A549 (cell line): ENCODE measurements around the gene ATN1. TPM values are rescaled to one million over a fixed set of nuclear protein-coding genes. Genes with fewer than 3 reads are reported as not detected.
A peak's percentile ranks its signal among the peaks of the same experiment; 100 is the strongest.

Experiments
- ATAC-seq, 2 experiments: fragments of 200-7000 bp in 1 of 2; fragments of >200 bp in 1 of 2; cut with Nextera tagmentation in 1 of 2; cut with Tn5 transposase in 1 of 2; 3 replicates each; pipeline versions ENCODE4 v1.8.0 to v1.9.1; 2018 to 2020; ENCODE audit warnings: mild to moderate bottlenecking in 1 of 2, moderate library complexity in 1 of 2
- CTCF ChIA-PET: fragments of 300-600 bp; sonication (Branson Sonifier 250); formaldehyde crosslinking; extraction: SDS; loops from one replicate; lab custom pipeline; 2021; ENCODE audit warnings: antibody characterized with exemption, inconsistent platforms; lab: Yijun Ruan, JAX
- POLR2A ChIA-PET: fragments of 350-600 bp; formaldehyde crosslinking; extraction: SDS; loops from one replicate; lab custom pipeline; 2021; ENCODE audit warnings: antibody characterized with exemption, inconsistent platforms; lab: Yijun Ruan, JAX
- DNase-seq, 2 experiments: peaks; one replicate each; pipeline versions ENCODE4 v3.0.0 to v3.0.0-alpha.2; 2011 to 2016; ENCODE audit warnings: low read depth in 1 of 2, low spot score in 1 of 2
- FAIRE-seq: peaks from 2 replicates; lab custom pipeline; 2011; peaks lifted over from hg19 to GRCh38; lab: Jason Lieb, UNC
- H3K27ac ChIP-seq, 2 experiments: fragments of >200 bp; sonication (Bioruptor Twin); formaldehyde crosslinking; 3 replicates each; pipeline ENCODE4 v1.5.1; 2016 to 2017
- H3K4me1 ChIP-seq: fragments of >200 bp; sonication (Bioruptor Twin); formaldehyde crosslinking; 3 replicates; pipeline ENCODE4 v1.6.1; 2016
- H3K4me2 ChIP-seq: fragments of >200 bp; sonication (Bioruptor Twin); formaldehyde crosslinking; 3 replicates; pipeline ENCODE4 v1.6.1; 2016
- H3K4me3 ChIP-seq: fragments of >200 bp; sonication (Bioruptor Twin); formaldehyde crosslinking; 3 replicates; pipeline ENCODE4 v1.5.1; 2016
- H3K9me3 ChIP-seq: fragments of >200 bp; sonication (Bioruptor Twin); formaldehyde crosslinking; 3 replicates; pipeline ENCODE4 v1.6.1; 2016
- BHLHE40 ChIP-seq: IDR thresholded peaks from 2 replicates; pipeline ENCODE4 v1.6.1; 2012; ENCODE audit warnings: low read depth, low read length, inconsistent platforms
- CBX2 ChIP-seq: fragments of 200-600 bp; sonication (generic); IDR thresholded peaks from 2 replicates; pipeline ENCODE4 v1.6.1; 2016; ENCODE audit warnings: low read depth, mild to moderate bottlenecking, borderline replicate concordance
- CBX8 ChIP-seq: fragments of 200-600 bp; sonication (generic); IDR thresholded peaks from 2 replicates; pipeline ENCODE4 v1.6.1; 2016
- CEBPB ChIP-seq, 2 experiments: fragments of >200 bp in 1 of 2; sonication (Bioruptor Twin) in 1 of 2; formaldehyde crosslinking in 1 of 2; IDR thresholded peaks; 2 replicates each; pipeline ENCODE4 v1.6.1; 2012 to 2016
- EHF ChIP-seq: fragments of 250-450 bp; sonication (Bioruptor Pico); IDR thresholded peaks from 2 replicates; pipeline ENCODE4 v1.5.0; 2020; ENCODE audit warnings: mild to moderate bottlenecking
- EHMT2 ChIP-seq: fragments of 200-600 bp; sonication (generic); IDR thresholded peaks from 2 replicates; pipeline ENCODE4 v1.6.1; 2016; ENCODE audit warnings: antibody characterized with exemption, low read depth, mild to moderate bottlenecking, moderate library complexity
- FOXS1 ChIP-seq: fragments of 250-450 bp; sonication (Bioruptor Pico); IDR thresholded peaks from 2 replicates; pipeline ENCODE4 v1.5.0; 2020; ENCODE audit warnings: mild to moderate bottlenecking, moderate library complexity
- GATA3 ChIP-seq: IDR thresholded peaks from 2 replicates; pipeline ENCODE4 v1.6.1; 2012; ENCODE audit warnings: borderline replicate concordance
- HEYL ChIP-seq: fragments of 250-450 bp; sonication (Bioruptor Pico); IDR thresholded peaks from 2 replicates; pipeline ENCODE4 v1.8.0; 2021; ENCODE audit warnings: mild to moderate bottlenecking, moderate library complexity
- HOXA7 ChIP-seq: fragments of 250-450 bp; sonication (Bioruptor Pico); IDR thresholded peaks from 2 replicates; pipeline ENCODE4 v1.5.0; 2020; ENCODE audit warnings: mild to moderate bottlenecking, moderate library complexity
- MAFK ChIP-seq: fragments of 450-650 bp; IDR thresholded peaks from 2 replicates; pipeline ENCODE4 v1.6.1; 2014; ENCODE audit not compliant: partially characterized antibody
- MAZ ChIP-seq: fragments of 150-350 bp; IDR thresholded peaks from 2 replicates; pipeline ENCODE4 v1.6.1; 2014; ENCODE audit warnings: antibody characterized with exemption, low read depth, low read length, borderline replicate concordance
- MYC ChIP-seq: IDR thresholded peaks from 2 replicates; pipeline ENCODE4 v1.6.1; 2012; ENCODE audit warnings: mild to moderate bottlenecking, inconsistent platforms, low read length, improper control_type of control experiment, borderline replicate concordance
- NFE2L2 ChIP-seq: fragments of 150-350 bp; conservative IDR thresholded peaks from 2 replicates; pipeline ENCODE4 v1.6.1; 2014; ENCODE audit warnings: low read length
- NPAS2 ChIP-seq: fragments of 250-450 bp; sonication (Bioruptor Pico); IDR thresholded peaks from 2 replicates; pipeline ENCODE4 v1.8.0; 2022; ENCODE audit warnings: mild to moderate bottlenecking, moderate library complexity, borderline replicate concordance
- NR3C1 ChIP-seq: fragments of >200 bp; sonication (Bioruptor Twin); formaldehyde crosslinking; IDR thresholded peaks from 3 replicates; pipeline ENCODE4 v1.6.1; 2017
- POLR2AphosphoS2 ChIP-seq: conservative IDR thresholded peaks from 2 replicates; pipeline ENCODE4 v1.6.1; 2012; ENCODE audit warnings: low read length, improper control_type of control experiment, inconsistent platforms
- RAD21 ChIP-seq, 2 experiments: fragments of >200 bp in 1 of 2; sonication (Bioruptor Twin) in 1 of 2; formaldehyde crosslinking in 1 of 2; IDR thresholded peaks in 1 of 2; conservative IDR thresholded peaks in 1 of 2; 2 replicates in 1 of 2; 3 replicates in 1 of 2; pipeline ENCODE4 v1.6.1; 2012 to 2018; ENCODE audit warnings: inconsistent platforms in 1 of 2
- RFX5 ChIP-seq: fragments of 450-650 bp; IDR thresholded peaks from 2 replicates; pipeline ENCODE4 v1.7.1; 2014; ENCODE audit warnings: antibody characterized with exemption, mild to moderate bottlenecking, moderate library complexity
- TFCP2L1 ChIP-seq: fragments of 250-450 bp; sonication (Bioruptor Pico); IDR thresholded peaks from 2 replicates; pipeline ENCODE4 v1.5.0; 2021; ENCODE audit warnings: mild to moderate bottlenecking
- ZSCAN20 ChIP-seq: fragments of 250-450 bp; sonication (Bioruptor Pico); IDR thresholded peaks from 2 replicates; pipeline ENCODE4 v1.8.0; 2022; ENCODE audit warnings: mild to moderate bottlenecking, moderate library complexity
- WGBS: methylation state at CpG from one replicate; pipeline ENCODE4 v1.1.6; 2017; ENCODE audit errors: missing lambda C conversion rate; 5-methylcytosine and 5-hydroxymethylcytosine counted together
- polyA plus RNA-seq, 4 experiments: library from polyadenylated mRNA; depleted of rRNA in 3 of 4; stranded (reverse); fragments of >200 nt; fragmentation: RNase III in 1 of 4; extraction: RNeasy Plus Mini Kit Qiagen cat#74134 plus additional on column Dnase treatment in 1 of 4; gene quantifications; 2 replicates in 3 of 4; 3 replicates in 1 of 4; pipeline ENCODE4 v1.2.3, GENCODE V29; 2011 to 2017
- TF ChIP-seq, protein P1 (sequence below): fragments of 450-650 bp; IDR thresholded peaks from 2 replicates; pipeline ENCODE4 v1.6.1; 2014; ENCODE audit warnings: antibody characterized with exemption
- TF ChIP-seq, protein P2 (sequence below): IDR thresholded peaks from 2 replicates; pipeline ENCODE4 v1.6.1; 2012; ENCODE audit warnings: low read depth, borderline replicate concordance
- TF ChIP-seq, protein P3 (sequence below): fragments of >200 bp; sonication (Bioruptor Twin); formaldehyde crosslinking; IDR thresholded peaks from 2 replicates; pipeline ENCODE4 v1.6.1; 2016
- TF ChIP-seq, protein P4 (sequence below): fragments of 250-450 bp; sonication (Bioruptor Pico); IDR thresholded peaks from 2 replicates; pipeline ENCODE4 v1.5.0; 2021; ENCODE audit warnings: mild to moderate bottlenecking, moderate library complexity, borderline replicate concordance
- TF ChIP-seq, protein P5 (sequence below): fragments of 250-450 bp; sonication (Bioruptor Pico); IDR thresholded peaks from 2 replicates; pipeline ENCODE4 v1.5.0; 2020; ENCODE audit warnings: low read depth, mild to moderate bottlenecking, moderate library complexity

Gene ATN1
- polyA plus RNA-seq, 2 of the 4 experiments (the other 2 are of a cell fraction): 11.3 to 51.6 TPM

DNA sequence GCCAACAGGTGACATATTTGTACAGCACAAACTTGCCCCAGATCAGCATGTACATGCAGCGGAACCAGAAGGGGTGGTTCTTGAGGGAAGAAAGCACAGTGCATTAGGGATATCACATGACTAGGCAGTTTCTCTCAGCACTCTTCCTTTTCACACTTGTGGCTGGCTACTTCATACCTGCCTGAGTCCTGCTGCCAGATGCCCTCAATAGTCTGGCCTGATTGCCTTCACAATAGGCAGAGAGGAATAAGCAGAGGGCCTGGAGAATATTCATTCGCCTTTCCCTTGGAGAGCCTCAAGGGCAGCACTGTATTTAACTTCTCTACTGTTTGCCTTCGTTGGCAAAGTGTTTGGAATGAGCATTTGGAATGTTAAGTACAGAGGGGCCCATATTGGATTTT lies 50.9 kb downstream of the ATN1 start:
- no peak for TF ChIP-seq FOXS1 (CRISPR knock-in tag)
- peak; percentile 38 for TF ChIP-seq MAFK
- TF ChIP-seq, all 56 proteins: peak for 1
- CTCF ChIA-PET: interaction anchor here (1.1 to 4.9 kb wide), 5 partner anchors 9 to 47 kb away, joined by 3 to 24 read pairs (median 4); partner anchors contain the start of genes C12orf57 and RNU7-1
- WGBS: 89% methylated on average over 3 of the region's 3 CpGs

DNA sequence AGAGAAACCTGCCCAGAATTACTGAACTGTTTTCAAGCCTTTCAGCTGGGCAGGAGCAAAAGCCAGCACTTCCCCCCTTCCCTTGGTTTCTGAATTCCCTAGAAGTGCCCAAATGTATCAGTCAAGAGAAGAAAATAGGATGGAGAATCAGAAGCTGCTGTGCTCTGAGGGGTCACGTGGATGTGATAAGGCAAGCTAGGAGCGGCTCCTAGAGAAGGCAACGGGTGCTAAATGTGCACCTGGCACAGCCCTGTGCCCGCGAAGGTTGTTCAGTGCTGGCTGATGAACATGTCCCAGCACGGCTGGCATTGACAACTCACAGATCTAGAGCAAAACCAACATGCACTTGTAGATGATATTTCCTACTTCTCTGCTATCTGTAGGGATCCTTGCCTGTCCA lies 51.3 kb downstream of the ATN1 start:
- DNase-seq: no peak
- ATAC-seq: no peak; a peak in 2 of 6 replicates
- WGBS: 93% methylated on average over 6 of the region's 6 CpGs
- CTCF ChIA-PET: interaction anchor here (1.1 to 2.3 kb wide), 3 partner anchors 9 to 35 kb away, joined by 3 to 6 read pairs (median 4); partner anchors contain the start of genes C12orf57 and RNU7-1
- POLR2A ChIA-PET: interaction anchor here (2.1 kb wide), 1 partner anchor 18 kb away, joined by 5 read pairs; no protein-coding TSS in a partner anchor
- FAIRE-seq: no peak
- H3K4me2 ChIP-seq: no peak overlapping the region
- no peaks in the 10 kb centered on the region for H3K4me1 ChIP-seq
- no peaks in the 10 kb centered on the region for H3K9me3 ChIP-seq
- TF ChIP-seq NR3C1 (no peak), NPAS2 (CRISPR knock-in tag) (no peak), RFX5 (no peak), ZSCAN20 (no peak), GATA3 (no peak), FOXS1 (CRISPR knock-in tag) (no peak), EHMT2 (no peak), EHF (CRISPR knock-in tag) (no peak), NFE2L2 (no peak), RAD21 (conservative IDR thresholded peaks at IDR 0.05 in 1 of 2, IDR thresholded peaks at IDR 0.05 in 1 of 2) (no peak)
- TF ChIP-seq, protein P1, sequence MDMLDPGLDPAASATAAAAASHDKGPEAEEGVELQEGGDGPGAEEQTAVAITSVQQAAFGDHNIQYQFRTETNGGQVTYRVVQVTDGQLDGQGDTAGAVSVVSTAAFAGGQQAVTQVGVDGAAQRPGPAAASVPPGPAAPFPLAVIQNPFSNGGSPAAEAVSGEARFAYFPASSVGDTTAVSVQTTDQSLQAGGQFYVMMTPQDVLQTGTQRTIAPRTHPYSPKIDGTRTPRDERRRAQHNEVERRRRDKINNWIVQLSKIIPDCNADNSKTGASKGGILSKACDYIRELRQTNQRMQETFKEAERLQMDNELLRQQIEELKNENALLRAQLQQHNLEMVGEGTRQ: no peak
- TF ChIP-seq, protein P2, sequence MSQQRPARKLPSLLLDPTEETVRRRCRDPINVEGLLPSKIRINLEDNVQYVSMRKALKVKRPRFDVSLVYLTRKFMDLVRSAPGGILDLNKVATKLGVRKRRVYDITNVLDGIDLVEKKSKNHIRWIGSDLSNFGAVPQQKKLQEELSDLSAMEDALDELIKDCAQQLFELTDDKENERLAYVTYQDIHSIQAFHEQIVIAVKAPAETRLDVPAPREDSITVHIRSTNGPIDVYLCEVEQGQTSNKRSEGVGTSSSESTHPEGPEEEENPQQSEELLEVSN: no peak
- TF ChIP-seq, protein P3, sequence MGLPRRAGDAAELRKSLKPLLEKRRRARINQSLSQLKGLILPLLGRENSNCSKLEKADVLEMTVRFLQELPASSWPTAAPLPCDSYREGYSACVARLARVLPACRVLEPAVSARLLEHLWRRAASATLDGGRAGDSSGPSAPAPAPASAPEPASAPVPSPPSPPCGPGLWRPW: no peak
- H3K27ac ChIP-seq: no peak overlapping the region
- H3K4me3 ChIP-seq: no peak overlapping the region

More for the DNA sequence above, 50.9 kb downstream of the ATN1 start:
- FAIRE-seq (no peak), ATAC-seq (peak in 1 of 2 experiments; percentile 35; a peak in 2 of 6 replicates), DNase-seq (no peak)
- Histone ChIP-seq H3K4me2 (no peak overlapping the region), H3K9me3 (no peaks in the 10 kb centered on the region), H3K4me1 (no peaks in the 10 kb centered on the region), H3K27ac (peak overlapping the region in 1 of 2 experiments; percentile 7; a peak in 1 of 6 replicates), H3K4me3 (no peak overlapping the region)
- POLR2A ChIA-PET: interaction anchor here (1.6 to 2.1 kb wide), 2 partner anchors 17 to 34 kb away, joined by 5 to 7 read pairs; no protein-coding TSS in a partner anchor

DNA sequence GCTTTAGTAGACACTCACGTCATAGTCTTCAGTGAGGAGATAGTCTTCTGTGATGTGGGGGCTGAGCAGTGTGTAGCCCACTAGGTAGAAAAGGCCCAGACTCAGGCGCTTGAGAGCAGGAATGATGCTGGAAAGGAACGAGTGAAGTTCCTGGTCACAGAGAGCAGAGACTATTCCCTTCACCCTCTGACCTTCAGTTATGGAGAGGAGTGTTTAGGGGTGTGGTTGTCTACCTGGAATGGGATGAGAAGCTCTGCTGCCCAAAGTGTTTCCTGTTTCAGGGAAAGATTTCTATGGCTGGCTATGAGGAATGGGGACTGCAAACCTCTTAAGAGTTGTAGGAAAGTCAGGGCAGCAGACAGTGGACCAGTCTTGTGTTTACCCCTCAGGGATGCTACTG lies 51.7 kb downstream of the ATN1 start:
- no peak overlapping the region for H3K4me3 ChIP-seq
- WGBS: 80% methylated on average over 3 of the region's 3 CpGs
- no peaks in the 10 kb centered on the region for H3K9me3 ChIP-seq
- CTCF ChIA-PET: interaction anchor here (0.9 to 2.3 kb wide), 3 partner anchors 9 to 15 kb away, joined by 3 to 6 read pairs (median 3); no protein-coding TSS in a partner anchor
- no peaks in the 10 kb centered on the region for H3K4me1 ChIP-seq
- TF ChIP-seq POLR2AphosphoS2 (peak; percentile 39; the same call in 1 of the 2 replicates), GATA3 (no peak)
- TF ChIP-seq, all 56 proteins: peak for 1
- DNase-seq (no peak), ATAC-seq (no peak; a peak in 1 of 6 replicates), FAIRE-seq (no peak)
- no peak overlapping the region for H3K4me2 ChIP-seq
- H3K27ac ChIP-seq: no peak overlapping the region
- POLR2A ChIA-PET: interaction anchor here (2.1 kb wide), 1 partner anchor 18 kb away, joined by 5 read pairs; no protein-coding TSS in a partner anchor

DNA sequence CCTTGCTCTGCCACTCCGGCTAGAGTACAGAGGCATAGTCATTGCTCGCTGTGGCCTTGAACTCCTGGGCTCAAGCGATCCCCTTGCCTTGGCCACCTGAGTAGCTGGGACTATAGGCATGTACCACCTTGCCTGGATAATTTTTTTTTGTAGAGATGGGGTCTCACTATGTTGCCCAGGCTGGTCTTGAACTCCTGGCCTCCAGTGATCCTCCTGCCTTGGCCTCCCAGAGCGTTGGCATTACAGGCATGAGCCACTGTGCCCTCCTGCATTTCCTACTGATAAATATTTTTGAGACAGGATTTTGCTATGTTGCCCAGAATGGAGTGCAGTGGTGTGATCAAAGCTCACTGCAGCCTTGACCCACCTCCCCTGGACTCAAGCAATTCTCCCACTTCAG lies 52.3 kb downstream of the ATN1 start:
- ChIA-PET CTCF (interaction anchor here (0.9 to 2.3 kb wide), 4 partner anchors 12 to 19 kb away, joined by 3 to 6 read pairs (median 4); no protein-coding TSS in a partner anchor), POLR2A (no interaction called here)
- no peak for ATAC-seq
- WGBS: 99% methylated on average over 4 of the region's 4 CpGs
- Histone ChIP-seq H3K27ac (no peak overlapping the region), H3K4me1 (no peaks in the 10 kb centered on the region), H3K4me2 (no peak overlapping the region), H3K9me3 (no peaks in the 10 kb centered on the region), H3K4me3 (no peak overlapping the region)
- DNase-seq: no peak
- no peak for FAIRE-seq
- TF ChIP-seq EHMT2: no peak
- TF ChIP-seq CEBPB (IDR thresholded peaks at IDR 0.05): no peak
- TF ChIP-seq, protein P4, sequence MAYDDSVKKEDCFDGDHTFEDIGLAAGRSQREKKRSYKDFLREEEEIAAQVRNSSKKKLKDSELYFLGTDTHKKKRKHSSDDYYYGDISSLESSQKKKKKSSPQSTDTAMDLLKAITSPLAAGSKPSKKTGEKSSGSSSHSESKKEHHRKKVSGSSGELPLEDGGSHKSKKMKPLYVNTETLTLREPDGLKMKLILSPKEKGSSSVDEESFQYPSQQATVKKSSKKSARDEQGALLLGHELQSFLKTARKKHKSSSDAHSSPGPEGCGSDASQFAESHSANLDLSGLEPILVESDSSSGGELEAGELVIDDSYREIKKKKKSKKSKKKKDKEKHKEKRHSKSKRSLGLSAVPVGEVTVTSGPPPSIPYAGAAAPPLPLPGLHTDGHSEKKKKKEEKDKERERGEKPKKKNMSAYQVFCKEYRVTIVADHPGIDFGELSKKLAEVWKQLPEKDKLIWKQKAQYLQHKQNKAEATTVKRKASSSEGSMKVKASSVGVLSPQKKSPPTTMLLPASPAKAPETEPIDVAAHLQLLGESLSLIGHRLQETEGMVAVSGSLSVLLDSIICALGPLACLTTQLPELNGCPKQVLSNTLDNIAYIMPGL (CRISPR knock-in tag): no peak
- TF ChIP-seq HEYL (CRISPR knock-in tag): no peak
- no peak for TF ChIP-seq HOXA7 (CRISPR knock-in tag)
- no peak for TF ChIP-seq CBX8
- no peak for TF ChIP-seq MAZ
- no peak for TF ChIP-seq NR3C1
- TF ChIP-seq CBX2: no peak
- TF ChIP-seq MYC: no peak
- TF ChIP-seq, protein P5, sequence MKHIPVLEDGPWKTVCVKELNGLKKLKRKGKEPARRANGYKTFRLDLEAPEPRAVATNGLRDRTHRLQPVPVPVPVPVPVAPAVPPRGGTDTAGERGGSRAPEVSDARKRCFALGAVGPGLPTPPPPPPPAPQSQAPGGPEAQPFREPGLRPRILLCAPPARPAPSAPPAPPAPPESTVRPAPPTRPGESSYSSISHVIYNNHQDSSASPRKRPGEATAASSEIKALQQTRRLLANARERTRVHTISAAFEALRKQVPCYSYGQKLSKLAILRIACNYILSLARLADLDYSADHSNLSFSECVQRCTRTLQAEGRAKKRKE: no peak
- no peak for TF ChIP-seq BHLHE40
- no peak for TF ChIP-seq MAFK
- TF ChIP-seq TFCP2L1 (CRISPR knock-in tag): no peak
